Fibroblast of skin of right quadriceps (primary cell): ENCODE results near the gene UBE2N.
"Not testable (repeated sequence)": the region's sequence is repeated elsewhere in the genome, so short reads cannot be mapped to it uniquely, and the experiment has no call there.

Experiments used
- DNase-seq: peaks from one replicate; pipeline ENCODE4 v3.0.0-alpha.2; 2013

UBE2N gene

DNA sequence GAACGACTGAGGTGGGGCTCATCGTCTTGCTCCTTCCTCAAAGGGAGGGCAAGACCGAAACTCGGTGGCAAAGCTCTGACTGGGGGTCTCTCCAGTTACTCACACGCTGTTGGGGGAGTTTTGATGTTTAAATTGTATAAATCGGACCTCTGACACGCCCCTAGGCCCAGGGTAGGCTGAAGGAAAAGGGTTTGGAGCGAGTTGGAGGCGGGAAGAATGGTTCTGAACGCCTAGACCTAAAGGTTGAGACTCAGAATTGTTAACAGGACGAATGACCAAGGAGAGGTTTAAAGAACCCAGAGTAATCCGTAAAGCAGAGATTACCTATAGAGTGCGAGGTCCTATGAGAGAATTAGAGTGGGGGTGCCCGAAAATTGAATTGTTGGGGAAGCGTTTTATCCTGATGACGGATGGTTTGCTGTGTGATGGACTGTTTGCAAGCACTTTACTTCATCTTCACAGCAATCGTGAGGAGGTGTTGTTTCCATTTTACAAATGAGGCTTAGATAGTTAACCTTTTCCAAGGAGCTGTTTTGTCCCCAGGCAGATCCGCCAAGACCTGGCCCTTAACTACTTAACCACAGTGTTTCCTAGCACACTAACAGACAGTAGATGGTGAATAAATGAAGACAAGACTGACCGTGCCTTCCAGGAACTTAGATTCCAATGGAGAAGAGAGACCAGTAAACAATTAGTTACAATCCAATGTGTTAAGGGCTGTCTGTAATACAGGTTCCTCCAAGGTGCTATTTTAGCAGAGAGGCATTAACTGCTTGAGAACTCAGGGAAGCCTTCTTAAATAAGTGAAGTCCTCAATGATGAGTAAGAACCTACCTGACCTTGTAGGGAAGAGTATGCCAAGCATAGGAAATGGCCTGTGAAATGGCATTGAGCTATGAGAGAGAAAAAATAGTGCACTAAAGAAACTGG, 929 bp upstream of the UBE2N start:
- DNase-seq = no peak

DNA sequence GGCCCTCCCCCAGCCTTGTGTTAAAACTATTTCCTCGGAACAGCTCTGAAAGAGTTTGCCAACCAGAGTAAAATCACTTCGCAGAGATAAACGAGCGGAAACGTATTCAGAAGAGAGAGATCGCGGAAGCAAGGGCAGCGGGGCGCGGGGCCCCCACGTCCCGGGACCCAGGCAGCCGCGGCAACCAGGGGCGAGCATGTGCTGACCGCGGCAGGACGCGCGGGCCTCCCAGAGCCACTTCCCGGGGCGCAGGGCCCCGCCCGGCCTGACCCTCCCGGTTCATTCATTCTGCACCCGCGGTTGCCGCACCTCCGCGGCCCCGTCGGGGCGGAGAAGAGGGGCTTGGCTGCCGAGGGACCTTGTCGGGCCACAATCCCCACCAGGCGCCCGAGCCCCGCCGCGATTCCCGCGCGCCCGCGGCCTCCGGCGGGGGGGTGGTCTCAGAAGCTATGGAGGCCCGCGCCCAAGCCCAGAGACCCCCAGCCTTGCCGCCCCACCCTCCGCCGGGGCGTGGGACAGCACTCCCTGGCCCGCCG, 598 bp downstream of the UBE2N start:
- no peak for DNase-seq

- DNase-seq = no peak
Measured at GRCh38 chr12:93440043-93440835, 1.5 kb downstream of the UBE2N start.

DNA sequence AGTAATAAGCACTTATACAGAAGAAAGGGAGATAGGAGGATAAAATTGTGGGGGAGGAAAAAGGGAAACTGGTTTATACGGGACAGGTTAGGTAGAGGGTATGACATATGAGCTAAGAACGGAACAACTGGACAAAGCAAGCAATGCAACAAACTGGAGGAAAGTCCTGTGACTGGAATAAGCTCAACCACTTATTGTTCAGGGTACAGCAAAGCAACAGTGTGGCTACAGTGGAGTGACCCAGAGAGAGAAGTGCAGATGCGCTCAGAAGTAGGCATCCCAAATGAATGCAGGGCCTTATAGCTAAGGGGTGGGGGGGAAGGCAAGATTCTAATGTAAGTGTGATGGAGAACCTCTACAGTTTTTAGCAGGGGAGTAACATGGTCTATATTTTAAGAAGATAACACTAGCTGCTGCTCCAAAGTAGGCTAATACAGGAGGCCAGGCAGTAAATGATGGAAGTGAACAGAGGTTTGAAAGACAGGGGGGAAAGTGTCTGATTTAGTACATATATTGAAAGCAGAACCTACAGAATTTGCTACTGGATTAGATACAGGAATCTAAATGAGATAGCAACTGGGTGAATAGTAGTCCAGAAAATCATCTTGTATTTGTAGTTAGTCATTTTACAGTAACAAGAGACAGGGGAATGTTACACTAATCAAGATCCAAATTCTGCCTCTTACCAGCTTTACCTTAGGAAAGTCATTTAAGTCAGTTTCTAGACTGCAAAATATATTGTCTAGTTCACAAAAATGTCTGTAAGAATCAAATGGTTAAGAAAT, 3.3 kb downstream of the UBE2N start:
- DNase-seq = no peak

GRCh38 chr12:93434256-93434865, 7.4 kb downstream of the UBE2N start:
- no peak for DNase-seq

GRCh38 chr12:93432031-93432430, 9.7 kb downstream of the UBE2N start:
- not testable (repeated sequence) for DNase-seq

DNA sequence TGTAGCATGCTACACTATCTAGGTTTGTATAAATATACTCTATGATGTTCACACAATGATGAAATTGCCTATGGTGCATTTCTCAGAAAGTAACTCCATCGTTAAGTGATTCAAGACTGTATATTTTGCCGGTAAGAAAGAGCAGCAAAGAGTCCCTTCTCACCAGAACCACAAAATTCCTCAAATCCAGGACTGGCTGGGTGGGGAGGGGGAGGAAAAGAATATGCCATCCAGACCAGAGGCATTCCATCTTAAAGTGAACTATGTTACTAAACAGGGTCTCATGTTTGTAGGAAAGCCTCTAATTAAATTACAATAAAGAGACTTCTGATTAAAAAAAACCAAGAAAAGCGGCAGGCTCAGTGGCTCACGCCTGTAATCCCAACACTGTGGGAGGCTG, 11.5 kb downstream of the UBE2N start:
- peak; percentile 49 for DNase-seq

GRCh38 chr12:93429852-93430251, 11.9 kb downstream of the UBE2N start:
- DNase-seq = no peak

DNA sequence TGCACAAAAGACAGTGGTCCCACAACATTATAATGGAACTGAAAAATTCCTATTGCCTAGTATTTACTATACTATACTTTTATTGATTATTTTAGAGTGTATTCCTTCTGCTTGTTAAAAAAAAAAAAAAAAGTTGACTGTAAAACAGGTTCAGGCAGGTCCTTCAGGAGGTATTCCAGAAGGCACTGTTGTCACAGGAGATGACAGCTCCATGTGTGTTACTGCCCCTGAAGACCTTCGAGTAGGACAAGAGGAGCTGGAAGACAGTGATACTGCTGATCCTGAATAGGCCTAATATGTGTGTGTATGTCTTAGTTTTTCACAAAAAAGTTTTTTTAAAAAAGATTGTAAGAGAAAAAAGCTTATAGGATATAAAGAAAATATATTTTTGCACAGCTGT, 12.3 kb downstream of the UBE2N start:
- DNase-seq = no peak

DNA sequence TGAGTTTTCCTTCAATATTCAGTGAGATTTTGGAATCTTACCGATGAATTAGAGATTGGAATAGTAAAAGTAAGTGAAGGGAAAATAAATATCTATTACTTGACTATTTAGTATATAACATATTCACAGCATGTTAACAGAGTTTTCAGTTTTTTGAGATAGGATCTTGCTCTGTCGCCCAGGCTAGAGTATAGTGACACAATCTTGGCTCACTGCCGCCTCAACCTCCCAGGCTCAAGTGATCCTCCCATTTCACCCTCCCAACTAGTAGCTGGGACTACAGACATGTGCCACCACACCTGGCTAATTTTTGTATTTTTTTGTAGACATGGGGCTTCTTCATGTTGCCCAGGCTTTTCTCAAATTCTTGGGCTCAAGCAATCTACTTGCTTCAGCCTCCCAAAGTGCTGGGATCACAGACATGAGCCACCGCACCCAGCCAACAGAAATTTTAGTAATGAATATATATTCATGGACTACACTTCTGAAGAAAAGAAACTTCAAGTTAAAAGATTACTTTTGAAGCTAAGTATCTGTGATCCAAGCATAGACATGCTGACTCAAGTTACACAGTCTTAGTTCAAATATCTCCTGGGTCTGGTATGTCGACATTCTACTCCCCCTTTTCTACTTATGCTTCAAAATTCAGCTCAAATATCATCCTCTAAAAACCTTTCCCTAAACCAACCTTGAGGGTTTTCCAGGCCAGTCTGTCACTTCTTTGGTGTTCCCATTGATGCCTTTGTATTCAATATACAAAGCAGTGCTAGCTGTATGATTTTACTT, 13.8 kb downstream of the UBE2N start:
- peak; percentile 48 for DNase-seq

- DNase-seq = no peak
Measured at GRCh38 chr12:93426412-93426805, 15.3 kb downstream of the UBE2N start.

DNA sequence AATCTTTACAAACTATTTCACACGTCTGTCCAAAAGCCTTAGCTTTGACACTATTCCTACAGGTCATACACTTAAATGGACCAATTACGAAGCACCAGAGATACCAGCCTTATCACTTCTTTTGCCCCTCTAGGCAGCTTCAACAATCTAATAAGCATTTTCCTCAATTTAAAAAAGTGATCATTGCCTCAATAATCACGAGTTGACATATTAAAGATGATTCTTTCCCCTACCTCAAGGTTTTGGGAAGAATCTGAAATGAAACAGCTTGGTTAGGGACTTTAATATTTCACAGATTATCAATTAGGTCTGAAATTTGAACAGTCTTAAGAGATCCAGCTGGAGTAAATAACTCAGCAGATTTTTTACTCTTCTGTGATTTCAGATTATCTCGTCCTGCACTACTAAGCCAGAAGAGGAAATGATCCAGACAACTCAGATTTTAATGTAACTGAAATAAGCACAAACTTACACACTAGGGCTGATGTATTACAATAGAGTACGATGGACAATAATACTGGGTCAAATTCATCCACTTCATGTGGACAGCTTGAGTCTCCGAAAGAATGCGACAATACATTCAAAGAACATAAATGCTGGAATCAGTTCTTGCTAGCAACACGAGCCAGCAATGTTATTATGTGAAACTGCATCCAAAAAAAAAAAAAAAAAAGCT, 15.9 kb downstream of the UBE2N start:
- DNase-seq = no peak

GRCh38 chr12:93422050-93422449, 19.7 kb downstream of the UBE2N start:
- DNase-seq = no peak

DNA sequence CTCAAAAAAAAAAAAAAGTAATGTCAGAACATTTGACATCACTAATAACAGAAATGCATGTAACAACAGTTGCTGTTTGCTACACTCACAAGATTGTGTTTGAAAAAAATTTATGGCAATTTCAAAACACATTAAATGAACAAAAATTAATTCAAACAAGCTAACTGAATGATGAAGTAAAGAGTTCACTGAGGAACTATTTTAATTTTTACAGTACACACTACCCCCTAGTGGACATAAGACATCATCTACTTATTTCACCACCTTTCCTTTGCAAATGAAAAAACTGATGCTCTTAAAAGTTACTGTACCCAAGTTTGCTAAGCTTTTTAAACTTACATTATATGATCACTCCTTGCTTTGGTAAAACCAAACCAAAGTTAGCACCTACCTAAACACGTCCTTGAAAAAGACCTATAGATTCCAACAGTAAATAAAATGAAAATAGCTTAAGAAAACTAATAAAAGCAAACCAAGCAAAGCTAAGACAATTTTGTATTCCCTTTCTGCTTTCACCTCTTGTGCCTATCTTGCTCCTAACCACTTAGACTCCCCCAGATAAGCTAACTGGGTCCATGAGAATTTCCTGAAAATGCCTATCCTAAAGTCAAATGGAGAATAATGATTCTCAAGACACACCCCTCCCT, 22.2 kb downstream of the UBE2N start:
- peak; percentile 59 for DNase-seq

DNA sequence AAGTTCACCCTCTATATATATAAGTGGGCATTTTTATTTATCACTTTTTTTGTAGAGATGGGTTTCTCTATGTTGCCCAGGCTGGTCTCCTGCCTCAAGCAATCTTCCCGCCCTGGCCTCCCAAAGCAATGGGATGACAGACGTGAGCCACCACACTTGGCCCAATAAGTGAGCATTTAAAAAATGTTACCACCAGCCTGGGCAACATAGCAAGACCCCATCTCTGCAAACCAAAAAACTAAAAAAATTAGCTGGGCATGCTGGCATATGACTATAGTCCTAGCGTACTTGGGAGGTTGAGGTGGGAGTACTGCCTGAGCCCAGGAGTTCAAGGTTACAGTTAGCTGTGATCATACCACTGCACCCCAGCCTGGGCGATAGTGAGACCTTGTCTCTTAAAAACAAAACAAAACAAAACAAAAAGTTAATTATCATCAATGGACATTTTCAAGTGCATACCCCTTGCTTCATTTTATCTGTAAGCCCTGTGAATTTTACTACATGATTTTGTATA, 23.7 kb downstream of the UBE2N start:
- no peak for DNase-seq

DNA sequence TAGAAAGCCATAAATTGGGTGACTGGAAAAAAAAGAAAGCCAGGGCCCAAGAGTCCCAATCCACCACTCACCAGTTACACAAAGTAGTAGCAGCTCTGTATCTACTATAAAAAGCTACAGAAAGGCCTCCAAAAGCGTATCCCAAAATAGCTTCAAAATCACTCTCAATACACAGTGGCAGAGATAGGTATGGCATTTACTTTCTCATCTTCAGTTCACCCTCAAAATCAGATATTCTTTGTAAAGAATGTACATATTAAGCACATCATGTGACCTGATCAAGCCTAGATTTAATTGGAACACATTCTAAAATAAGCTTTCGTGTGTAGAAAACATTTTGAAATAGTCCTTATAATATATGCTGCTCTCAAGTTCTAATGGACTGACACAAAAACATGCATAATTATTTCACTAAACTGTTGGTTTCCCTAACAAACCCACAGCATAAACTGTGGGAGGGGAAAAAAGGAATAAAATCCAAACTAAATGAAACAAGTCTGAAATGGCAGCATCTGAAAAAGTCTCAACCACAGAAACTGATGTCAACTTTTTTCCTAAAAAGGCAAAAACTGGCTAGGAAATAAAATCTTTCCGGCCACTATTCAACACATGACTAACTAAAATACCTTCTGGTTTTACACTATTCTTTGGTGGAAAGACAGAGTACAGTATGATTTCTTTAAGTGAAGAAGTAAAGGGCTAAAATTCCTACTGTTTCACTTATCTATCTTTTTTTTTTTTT, 25.9 kb downstream of the UBE2N start:
- DNase-seq = peak; percentile 89

GRCh38 chr12:93413064-93413463, 28.7 kb downstream of the UBE2N start:
- no peak for DNase-seq

DNA sequence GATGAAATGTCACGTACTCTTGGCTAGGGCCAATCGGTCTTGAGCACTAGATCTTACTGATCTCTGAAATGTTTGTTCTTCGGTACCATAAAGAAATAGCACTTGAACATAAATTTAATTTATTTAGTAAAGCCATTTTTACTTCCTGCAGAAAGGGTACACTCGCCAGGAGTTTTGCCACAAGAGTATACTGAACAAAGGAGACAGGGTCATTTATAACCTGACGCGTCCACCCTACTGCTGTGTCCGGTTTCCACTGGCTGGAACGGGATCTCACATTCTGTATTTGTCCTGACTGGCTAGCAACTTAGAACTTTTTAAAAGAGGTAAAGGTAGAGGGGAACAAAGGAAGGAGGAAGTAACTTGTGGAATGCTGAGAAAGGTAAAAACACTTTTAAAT, 29.4 kb downstream of the UBE2N start:
- DNase-seq = not testable (repeated sequence)

- not testable (repeated sequence) for DNase-seq
Measured at GRCh38 chr12:93411060-93411459, 30.7 kb downstream of the UBE2N start.
